KOPT-K1 (cell line): ENCODE results near the gene MTARC1.

Experiments used
- H3K27ac ChIP-seq: fragments of 200-600 bp; sonication (generic); 2 replicates; pipeline ENCODE4 v1.5.1; 2016; ENCODE audit warnings: antibody characterized with exemption, mild to moderate bottlenecking, low read depth, low read length; ENCODE audit not compliant: poor library complexity, severe bottlenecking
- H3K36me3 ChIP-seq: fragments of 200-600 bp; sonication (generic); 2 replicates; pipeline ENCODE4 v1.5.1; 2017; ENCODE audit warnings: antibody characterized with exemption, mild to moderate bottlenecking, low read length, moderate library complexity; ENCODE audit not compliant: insufficient read depth
- H3K9me3 ChIP-seq: fragments of 200-600 bp; sonication (generic); 2 replicates; pipeline ENCODE4 v1.5.1; 2017; ENCODE audit warnings: antibody characterized with exemption, low read length, mild to moderate bottlenecking; ENCODE audit not compliant: insufficient read depth, poor library complexity, severe bottlenecking

Gene MTARC1

GRCh38 chr1:220808345-220809186 is 21.9 kb downstream of the MTARC1 start:
- Histone ChIP-seq H3K36me3 (no peaks in the 10 kb centered on the region), H3K27ac (no peak overlapping the region), H3K9me3 (no peaks in the 10 kb centered on the region)

DNA sequence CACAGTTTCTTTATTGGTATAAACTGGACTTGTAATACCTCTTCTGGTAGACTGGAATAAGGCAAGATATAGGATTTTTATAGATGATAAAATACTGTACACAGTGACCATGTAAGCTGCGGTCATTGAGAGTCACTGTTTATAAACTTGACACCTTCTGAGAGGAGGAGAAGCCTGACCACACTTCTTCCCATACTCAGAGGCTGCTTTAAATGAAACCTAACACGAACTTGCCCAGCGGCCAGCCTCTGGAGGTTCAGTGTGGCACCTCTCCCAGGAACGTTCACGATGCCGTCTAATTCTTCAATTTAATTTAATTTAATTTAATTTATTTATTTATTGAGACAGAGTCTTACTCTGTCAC is 22.5 kb downstream of the MTARC1 start:
- H3K27ac ChIP-seq, result no peak overlapping the region
- no peaks in the 10 kb centered on the region for H3K36me3 ChIP-seq
- H3K9me3 ChIP-seq, result no peaks in the 10 kb centered on the region

DNA sequence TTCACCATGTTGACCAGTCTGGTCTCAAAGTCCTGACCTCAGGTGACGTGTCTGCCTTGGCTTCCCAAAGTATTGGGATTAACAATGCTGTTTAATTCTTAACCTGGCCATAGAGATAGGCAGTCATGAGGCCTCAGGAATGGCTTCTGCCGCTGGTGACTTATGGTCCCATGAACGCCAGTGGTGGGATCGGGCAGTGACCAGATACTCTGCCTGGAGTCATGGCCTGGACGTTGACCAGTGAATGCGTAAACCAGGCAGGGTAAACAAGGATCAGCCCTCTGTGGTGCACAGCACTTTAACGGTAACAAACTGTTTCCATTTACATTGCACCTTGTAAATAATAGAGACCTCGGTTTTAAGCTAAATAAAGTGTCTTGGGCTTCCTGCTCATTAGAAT is 23.0 kb downstream of the MTARC1 start:
- no peak overlapping the region for H3K27ac ChIP-seq
- H3K9me3 ChIP-seq, result no peaks in the 10 kb centered on the region
- H3K36me3 ChIP-seq, result no peaks in the 10 kb centered on the region

GRCh38 chr1:220810179-220810653 is 23.5 kb downstream of the MTARC1 start:
- no peak overlapping the region for H3K27ac ChIP-seq
- H3K36me3 ChIP-seq, result no peaks in the 10 kb centered on the region
- H3K9me3 ChIP-seq, result no peaks in the 10 kb centered on the region

GRCh38 chr1:220810963-220811362 is 24.2 kb downstream of the MTARC1 start:
- H3K36me3 ChIP-seq, result no peaks in the 10 kb centered on the region
- no peak overlapping the region for H3K27ac ChIP-seq
- no peaks in the 10 kb centered on the region for H3K9me3 ChIP-seq

GRCh38 chr1:220811695-220812094 is 25.0 kb downstream of the MTARC1 start:
- Histone ChIP-seq H3K36me3 (no peaks in the 10 kb centered on the region), H3K27ac (no peak overlapping the region), H3K9me3 (no peaks in the 10 kb centered on the region)

GRCh38 chr1:220812308-220812707 is 25.6 kb downstream of the MTARC1 start:
- Histone ChIP-seq H3K27ac (no peak overlapping the region), H3K36me3 (no peaks in the 10 kb centered on the region), H3K9me3 (no peaks in the 10 kb centered on the region)

DNA sequence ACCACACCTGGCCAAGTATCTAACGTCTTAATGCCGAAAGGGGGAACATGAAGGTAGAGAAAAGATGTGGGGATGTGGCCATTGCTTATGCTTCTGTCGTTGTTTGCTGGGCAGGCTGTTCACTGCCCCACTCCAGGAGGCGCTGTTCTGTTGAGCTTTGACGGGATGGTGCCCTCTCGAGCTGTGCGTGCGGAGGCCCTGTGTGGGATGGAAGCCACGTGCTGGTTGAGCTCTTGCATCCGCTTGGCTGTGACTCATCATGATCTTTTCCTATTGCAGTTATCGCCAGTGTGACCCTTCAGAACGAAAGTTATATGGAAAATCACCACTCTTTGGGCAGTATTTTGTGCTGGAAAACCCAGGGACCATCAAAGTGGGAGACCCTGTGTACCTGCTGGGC is 26.3 kb downstream of the MTARC1 start:
- H3K27ac ChIP-seq, result no peak overlapping the region
- no peaks in the 10 kb centered on the region for H3K9me3 ChIP-seq
- H3K36me3 ChIP-seq, result no peaks in the 10 kb centered on the region

DNA sequence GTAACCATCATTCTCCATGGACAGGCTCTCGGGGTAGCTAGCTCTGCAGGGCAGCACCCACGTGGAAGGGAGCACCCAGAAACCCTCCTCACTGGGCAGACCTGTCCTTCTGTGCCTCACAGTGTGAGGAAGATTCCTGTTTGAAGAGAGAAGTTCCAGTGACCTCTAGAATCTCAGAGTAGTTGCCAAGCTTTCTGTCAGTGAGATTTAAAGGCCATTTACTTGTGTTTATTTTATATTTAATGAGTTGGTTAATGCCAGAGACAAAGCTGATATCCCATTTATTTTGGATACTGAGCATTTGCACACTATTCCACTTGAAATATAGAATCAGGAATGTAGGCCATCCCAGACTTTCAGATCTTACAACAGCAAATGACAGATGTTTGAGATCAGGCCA is 28.7 kb downstream of the MTARC1 start:
- Histone ChIP-seq H3K36me3 (no peaks in the 10 kb centered on the region), H3K27ac (no peak overlapping the region), H3K9me3 (no peaks in the 10 kb centered on the region)

- Histone ChIP-seq H3K36me3 (no peaks in the 10 kb centered on the region), H3K27ac (no peak overlapping the region), H3K9me3 (no peaks in the 10 kb centered on the region)
These were observed 31.2 kb downstream of the MTARC1 start for GRCh38 chr1:220817907-220818306.

- Histone ChIP-seq H3K27ac (no peak overlapping the region), H3K9me3 (no peaks in the 10 kb centered on the region), H3K36me3 (no peaks in the 10 kb centered on the region)
These were observed 31.9 kb downstream of the MTARC1 start for GRCh38 chr1:220818421-220819173.

DNA sequence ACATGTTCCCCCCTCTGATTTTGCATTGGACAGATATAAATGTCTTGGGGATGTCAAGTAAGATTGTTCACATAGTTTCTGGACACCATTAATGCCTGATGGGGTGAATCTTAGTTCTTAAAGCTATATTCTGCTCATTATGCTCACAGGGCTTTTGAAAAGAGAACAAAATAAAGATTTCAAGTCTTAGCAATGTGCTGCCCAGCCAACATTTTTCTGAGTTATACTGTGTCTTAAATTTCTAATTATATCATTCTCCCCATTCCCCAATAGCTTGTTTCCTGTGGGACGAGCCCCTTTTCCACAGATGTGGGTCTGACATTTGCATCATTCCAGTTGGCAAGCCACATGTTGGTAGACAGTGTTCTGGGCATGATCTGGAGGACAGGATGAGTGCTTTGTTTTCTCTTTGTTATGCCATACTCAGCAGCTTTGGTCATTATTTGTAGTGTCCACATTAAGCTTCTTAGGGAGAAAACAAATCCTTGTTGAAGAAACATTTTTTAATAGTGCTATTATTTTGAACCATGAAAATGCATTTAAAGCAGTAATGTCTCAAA is 32.8 kb downstream of the MTARC1 start:
- Histone ChIP-seq H3K36me3 (no peaks in the 10 kb centered on the region), H3K27ac (no peak overlapping the region), H3K9me3 (no peaks in the 10 kb centered on the region)

DNA sequence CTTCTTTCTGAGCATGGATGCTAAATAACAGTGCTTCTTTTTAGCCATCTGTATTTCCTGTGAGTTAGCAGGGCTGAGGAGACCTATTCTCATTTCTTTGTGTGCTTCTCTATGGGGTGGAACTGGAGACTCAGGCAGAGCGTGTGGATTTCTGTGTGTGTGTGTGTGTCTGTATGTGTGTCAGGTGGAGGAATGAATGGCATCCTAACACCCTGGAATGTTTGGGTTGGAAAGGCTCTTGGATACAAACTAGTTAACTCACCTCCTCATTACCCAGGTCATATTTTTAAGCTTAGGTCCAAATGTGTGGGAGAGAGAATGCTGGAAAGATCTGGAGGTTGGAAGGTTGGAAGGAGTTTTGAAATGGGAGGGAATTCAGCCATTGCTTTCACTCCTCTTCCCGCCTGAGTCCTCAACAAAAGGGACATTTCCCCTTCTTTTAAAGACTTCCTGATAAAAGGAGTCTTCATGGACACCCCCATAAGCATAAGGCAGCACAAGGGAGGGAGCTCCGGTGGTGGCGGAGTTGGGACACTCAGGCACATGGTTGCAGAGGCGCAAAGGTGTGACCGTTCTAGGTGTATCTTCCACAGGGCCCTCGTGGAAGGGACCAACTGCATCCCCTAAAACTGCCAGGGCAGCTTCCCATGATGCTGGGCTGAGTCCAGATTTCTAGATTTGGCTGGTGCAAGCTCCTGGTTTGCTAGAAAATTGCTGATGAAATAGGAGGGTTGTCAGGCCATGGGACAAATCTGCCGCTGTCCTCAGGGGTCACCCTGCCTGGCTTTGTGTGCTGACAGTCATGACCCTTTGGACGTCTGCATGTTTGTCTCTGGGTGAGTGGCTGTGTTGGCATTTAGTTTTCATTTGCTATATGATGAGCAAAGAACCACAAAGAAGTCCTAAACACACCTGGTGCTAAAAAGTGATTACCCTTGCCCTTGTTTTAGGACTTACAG is 37.6 kb downstream of the MTARC1 start:
- Histone ChIP-seq H3K27ac (no peak overlapping the region), H3K9me3 (no peaks in the 10 kb centered on the region), H3K36me3 (no peaks in the 10 kb centered on the region)

DNA sequence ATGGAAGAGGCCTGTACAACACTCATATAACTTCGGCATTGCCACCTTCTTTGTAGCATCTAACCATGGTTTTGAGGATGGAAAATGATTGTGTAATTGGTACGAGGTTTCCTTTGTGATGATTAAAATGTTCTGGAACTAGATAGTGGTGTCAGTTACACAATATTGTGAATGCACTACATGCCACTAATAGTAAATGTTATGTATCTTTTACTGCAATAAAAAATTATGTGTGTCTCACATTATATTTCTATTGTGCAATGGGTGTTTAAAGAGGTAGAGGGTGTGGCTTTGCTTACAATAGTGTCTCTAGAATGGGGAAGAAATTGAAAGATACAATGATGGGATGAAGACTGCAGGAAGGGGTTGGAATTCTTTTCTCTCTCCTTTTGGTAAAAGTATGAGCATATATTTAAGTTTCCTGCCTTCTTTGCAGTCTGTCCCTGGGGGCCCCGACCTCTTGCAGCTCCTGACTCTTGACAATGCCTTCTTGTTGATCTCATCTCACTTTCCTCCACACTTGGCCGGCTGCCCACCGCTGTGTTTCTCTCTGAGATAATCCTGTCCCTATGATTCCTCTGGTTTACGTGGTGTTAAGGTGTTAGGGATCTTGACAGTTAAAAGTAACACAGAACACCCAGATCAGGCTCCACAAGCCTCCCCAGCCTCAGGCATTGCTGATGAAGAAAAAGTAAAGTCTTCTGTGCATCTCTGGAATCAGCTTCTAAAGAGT is 39.3 kb downstream of the MTARC1 start:
- H3K9me3 ChIP-seq, result no peaks in the 10 kb centered on the region
- H3K36me3 ChIP-seq, result no peaks in the 10 kb centered on the region
- no peak overlapping the region for H3K27ac ChIP-seq
